Kidney glomerular epithelial cell (primary cell): ENCODE measurements around the gene DSTN.
A peak's percentile ranks its signal among the peaks of the same experiment; 100 is the strongest.

Experiments used
- DNase-seq: peaks from one replicate; lab custom pipeline; 2025; lab: John Stamatoyannopoulos, UW

DSTN gene

DNA sequence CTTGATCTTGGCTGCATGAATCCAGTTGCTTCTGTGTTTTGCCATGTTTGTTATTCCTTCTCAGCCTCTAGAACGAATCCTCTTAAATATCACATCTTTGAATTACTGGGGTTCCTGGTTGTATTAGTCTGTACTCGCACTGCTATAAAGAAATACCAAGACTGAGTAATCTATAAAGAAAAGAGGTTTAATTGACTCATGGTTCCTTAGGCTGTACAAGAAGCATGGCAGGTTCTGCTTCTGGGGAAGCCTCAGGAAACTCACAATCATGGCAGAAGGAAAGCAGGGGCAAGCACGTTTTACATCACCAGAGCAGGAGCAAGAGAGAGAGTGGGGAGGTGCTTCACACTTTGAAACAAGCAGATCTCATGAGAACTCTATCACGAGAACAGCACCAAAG is 20.7 kb upstream of the DSTN start:
- no peak for DNase-seq

DNA sequence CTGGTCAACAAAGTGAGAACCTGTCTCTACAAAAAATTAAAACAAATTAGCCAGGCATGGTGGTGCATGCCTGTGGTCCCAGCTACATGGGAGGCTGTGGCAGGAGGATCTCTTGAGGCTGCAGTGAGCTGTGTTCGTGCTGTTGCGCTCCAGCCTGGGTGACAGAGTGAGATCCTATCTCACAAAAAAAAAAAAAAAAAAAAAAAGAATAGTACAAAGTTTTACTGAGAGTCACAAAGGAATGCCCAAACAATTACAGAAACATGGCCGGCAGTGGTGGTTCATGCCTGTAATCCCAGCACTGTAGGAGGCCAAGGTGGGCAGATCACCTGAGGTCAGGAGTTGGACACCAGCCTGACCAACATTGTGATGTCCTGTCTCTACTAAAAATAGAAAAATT is 14.8 kb upstream of the DSTN start:
- no peak for DNase-seq

DNA sequence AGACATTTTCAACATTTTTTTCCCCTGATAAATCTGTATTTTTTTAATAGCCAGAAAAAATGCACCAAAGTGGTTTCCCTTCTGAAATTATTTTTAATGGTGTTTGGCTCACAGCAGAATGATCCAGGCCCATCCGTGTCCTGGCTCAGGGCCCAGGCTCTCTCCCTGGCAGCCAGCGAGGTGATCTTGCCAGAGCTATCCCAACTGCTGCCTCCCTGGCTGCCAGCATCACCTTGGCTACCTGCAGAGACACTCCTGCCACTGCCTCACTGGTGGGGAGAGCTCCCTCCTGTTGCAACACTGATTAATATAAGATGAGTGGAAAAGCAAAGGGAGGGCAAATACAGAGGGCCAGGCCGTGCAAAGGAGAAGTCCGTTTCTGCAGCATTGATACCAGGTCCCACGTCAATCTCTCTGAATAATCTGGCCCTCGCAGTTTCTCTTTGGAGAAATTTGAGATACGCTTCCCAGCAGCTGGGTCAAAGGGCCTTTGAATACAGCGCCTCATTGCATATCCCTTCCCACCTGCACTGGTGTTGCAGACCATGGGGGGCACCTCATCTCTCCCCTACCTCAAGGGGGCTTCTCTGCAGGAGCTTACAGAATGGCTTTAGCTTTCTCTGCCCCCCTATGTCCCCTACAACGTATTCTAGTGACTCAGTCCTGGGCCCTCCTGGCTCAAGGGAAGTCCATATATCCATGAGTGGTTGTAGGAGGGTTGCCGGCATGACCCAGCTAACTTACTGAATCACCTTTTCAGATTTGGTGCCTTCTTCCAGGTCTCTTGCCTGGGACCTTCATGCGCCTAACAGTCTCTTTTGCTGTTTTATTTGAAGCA is 12.8 kb upstream of the DSTN start:
- DNase-seq, result peak; percentile 44

- DNase-seq, result peak; percentile 75
Measured at GRCh38 chr20:17557675-17558006, 12.2 kb upstream of the DSTN start.

DNA sequence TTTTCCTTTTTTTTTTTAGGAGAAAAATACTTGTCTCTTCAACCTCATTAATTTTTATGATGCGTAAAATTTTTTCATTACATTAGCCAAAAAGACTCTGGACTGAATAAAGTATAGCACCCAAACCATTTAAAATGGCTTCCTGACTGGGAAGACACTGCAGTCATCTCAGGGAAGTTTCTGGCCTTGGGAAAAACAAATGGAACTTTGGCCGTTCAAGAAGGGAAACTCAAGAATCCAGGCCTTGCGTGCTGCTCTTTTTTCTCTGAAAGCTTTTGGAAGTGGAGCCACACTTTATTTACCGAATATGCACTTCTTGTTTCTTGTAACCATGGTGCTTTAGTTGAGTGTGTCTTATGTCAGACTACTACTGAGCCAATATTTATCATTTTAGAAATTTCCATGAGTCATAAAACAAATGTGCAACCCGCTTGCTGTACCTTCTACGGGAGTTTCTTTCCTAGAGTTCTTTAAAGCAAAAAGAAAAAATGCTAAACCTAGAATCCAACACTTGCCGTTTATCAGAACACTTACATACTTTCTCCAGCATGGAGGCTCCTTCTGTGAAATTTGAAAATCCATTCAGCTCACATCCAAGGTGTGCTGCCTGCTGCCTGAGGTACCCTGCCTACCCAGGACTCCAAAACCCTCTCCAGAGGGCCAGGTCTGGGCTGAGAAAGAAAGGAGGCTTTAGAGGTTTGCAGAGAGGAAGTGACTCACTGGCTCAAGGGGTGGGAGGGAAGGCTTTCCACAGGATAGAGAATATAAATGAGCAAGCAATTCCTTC is 11.5 kb upstream of the DSTN start:
- peak; percentile 89 for DNase-seq

DNA sequence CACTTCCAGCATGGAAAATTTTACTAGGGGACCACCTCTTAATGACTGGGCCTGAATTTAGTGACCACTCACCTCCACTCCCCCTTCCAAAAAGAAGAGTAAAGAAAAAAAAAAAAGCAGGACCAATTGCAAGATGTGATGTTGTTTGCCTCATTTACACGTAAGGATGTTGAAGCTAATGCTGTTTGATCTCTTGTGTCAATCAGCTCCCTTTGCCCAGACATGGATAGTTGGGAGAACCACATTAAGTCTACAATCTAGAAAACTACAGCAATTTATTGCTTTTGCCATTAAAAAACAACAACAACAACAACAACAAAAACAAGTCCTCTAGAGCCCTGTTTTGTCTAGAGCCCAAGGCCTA is 11.0 kb upstream of the DSTN start:
- no peak for DNase-seq

- no peak for DNase-seq
Measured at GRCh38 chr20:17559338-17559737, 10.5 kb upstream of the DSTN start.

- no peak for DNase-seq
Measured at GRCh38 chr20:17560344-17561074, 9.4 kb upstream of the DSTN start.

DNA sequence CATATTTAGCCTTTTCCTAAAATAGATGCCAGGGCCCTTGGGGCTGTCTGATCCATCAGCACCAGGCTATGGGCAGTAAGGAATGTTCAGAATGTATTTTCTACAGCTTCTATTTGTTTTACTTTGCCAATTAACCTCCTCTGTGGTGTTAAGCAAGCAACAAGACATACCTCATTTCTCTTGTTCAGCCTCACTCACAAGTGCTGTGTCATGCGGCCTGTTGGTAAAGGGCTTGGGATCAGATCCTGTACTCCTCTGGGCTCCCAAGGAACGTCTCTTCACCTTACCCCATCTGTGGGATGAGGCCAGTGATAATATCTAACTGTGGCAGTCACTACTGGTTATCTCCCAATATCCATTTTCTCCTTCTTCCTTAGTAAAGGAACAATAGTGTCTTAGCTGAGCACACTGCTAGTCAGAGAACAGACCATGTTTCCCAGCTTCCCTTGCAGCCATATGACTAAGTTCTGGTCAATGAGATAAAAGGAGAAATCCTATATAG is 7.0 kb upstream of the DSTN start:
- DNase-seq, result peak; percentile 86

- peak; percentile 35 for DNase-seq
Measured at GRCh38 chr20:17565169-17565845, 4.6 kb upstream of the DSTN start.

DNA sequence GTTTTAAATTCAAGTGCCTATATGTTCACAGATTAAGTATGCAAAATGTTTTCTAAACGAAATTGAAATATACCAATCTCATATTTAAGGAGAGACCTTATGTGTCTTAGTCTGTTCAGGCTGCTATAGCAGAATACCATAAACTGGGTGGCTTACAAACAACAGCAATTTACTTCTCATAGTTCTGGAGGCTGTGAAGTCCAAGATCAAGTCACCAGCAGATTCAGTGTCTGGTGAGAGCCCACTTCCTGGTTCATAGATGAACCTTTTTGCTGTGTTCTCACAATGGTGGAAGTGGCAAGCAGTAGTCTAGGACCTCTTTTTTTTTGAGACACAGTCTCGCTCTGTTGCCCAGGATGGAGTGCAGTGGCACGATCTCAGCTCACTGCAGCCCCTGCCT is 3.5 kb upstream of the DSTN start:
- no peak for DNase-seq

- no peak for DNase-seq
Measured at GRCh38 chr20:17568045-17568788, 1.7 kb upstream of the DSTN start.

- DNase-seq, result peak; percentile 94
Measured at GRCh38 chr20:17568972-17569521, 828 bp upstream of the DSTN start.

DNA sequence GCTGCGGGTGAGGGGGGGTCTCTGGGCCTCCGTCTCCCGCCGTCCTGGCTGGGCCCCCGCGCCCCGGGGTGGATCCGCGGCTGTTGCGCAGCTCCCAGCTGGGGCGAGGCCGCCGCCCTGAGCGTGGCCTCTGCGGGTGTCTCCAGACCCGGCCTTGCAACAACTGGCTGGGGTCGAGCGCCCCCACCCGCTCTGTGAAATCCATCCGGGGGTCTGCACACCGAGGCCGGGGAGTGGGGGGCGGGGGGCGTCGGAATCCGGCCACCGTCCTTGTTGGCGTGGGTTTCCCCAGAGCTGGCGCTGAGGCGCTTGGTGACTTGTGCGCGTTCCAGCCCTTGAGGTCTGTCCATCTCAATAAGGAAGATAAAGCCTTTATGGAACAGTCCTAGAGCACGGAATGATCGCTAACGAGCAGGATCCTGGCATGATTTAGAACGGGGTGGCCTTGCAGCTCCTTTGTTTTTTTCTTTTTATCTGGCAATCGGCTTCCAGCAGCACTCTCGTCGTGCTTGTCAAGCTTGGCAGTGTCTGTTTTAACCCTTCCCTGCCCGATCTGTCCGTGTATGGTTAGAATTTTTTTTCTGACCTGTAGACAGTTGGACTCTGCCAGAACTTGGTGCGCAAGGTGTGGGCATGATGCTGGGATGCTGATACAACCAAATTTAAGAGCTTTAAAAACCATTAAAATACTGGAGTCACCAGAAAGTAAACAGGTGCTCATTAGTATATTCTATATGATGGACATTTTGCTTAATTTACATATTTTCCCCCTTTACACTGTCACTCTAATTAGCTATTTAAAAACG is 675 bp downstream of the DSTN start:
- peak; percentile 34 for DNase-seq

DNA sequence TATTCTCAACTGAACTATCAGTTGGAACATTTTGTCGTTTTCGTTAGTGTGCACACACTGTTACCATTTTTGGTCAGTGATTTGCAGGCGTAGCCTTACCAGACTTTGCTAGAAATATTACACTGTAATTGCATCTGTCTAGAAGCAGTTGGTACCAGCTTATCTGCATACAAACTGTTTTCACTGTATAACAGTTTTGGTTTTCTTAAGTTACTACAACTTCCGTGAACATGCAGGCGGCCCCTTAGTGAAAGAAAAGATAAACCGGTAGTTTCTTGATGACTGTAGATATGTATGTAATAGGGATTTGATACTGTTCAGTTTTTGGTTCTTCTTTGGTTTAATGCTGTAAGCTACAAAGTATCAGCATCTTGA is 1.3 kb downstream of the DSTN start:
- peak; percentile 27 for DNase-seq

DNA sequence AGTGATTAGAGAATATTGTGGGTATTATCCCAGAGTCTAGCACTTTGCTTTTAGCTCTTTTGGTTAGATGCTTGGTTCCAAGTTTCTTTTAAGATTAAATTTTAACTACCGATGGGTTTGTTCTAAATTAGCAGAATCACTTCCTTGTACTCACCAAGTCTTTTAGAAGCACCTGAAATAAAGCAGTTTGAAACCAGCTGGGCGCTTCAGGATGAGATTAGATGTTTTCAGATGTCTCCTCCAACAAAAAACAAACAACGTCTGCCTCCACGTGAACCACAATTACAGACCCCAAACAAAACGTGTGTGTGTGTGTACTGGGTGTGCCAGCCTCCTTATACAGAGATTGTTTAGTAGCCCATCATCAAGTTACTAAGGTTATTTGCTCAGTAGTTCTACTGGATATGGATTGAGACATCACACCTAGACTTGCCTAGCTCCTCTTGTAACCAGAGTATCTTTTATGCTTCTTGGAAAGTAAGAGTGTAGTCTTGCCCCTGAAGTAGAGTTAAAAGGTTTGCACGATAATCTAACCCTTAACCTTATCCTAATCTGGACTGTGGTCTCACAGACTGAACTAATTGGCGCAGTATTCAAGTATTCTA is 2.3 kb downstream of the DSTN start:
- DNase-seq, result peak; percentile 29

GRCh38 chr20:17573463-17573862 is 3.6 kb downstream of the DSTN start:
- DNase-seq, result no peak

- DNase-seq, result no peak
Measured at GRCh38 chr20:17576215-17576614, 6.3 kb downstream of the DSTN start.

DNA sequence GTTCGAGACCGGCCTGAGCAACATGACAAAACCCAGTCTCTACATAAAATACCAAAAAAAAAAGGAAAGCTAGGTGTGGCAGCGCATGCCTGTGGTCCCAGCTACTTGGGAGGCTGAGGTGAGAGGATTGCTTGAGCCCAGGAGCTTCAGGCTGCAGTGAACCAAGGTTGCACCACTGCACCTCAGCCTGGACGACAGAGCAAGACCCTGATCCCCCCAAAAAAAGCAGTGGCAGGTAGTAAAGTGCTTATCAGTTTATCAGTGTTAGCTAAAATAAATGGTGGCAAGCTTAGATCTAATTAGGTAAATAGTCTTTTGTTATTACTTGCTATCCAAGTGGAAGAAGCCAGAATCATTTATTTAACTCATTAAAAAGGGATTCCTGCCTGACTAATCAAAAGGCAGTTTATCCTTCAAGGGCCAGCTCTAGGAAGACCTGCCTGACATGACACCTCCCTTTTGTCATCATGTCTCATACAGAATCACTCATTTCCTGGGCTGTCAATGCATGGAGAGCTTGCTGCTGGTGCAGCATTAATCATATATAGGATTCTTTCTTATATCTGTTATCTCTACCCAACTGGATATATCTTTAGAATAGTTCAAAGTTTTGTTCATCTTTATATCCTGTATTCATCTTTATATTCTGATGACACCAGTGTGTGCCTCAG is 9.6 kb downstream of the DSTN start:
- DNase-seq, result no peak
